ENCODE data around the gene PYDC1.
"Not testable (repeated sequence)": the region's sequence is repeated elsewhere in the genome, so short reads cannot be mapped to it uniquely, and the experiment has no call there.

Gene PYDC1

GRCh38 chr16:31179747-31180459 lies 37.0 kb downstream of the PYDC1 start, which contains the start of gene FUS:
Gene FUS, plus strand, starts transcription at chr16:31180139. Its CDS starts 76 bp downstream, at chr16:31180215.
- Histone ChIP-seq H3K9me3 (ENCODE audit: insufficient read depth, low read length) (no peaks in the 10 kb centered on the region), H2AFZ (ENCODE audit: low read depth, low read length) (peak within 1 kb of the TSS; percentile 53; the same call in 1 of the 2 replicates), H3K27ac (ENCODE audit: low read length) (peak within 1 kb of the TSS; percentile 97), H3K79me2 (ENCODE audit: low read length) (peaks cover 67% of the 10 kb centered on the region), H3K9ac (ENCODE audit: low read length) (peak within 1 kb of the TSS; percentile 96), H3K27me3 (ENCODE audit: low read depth, low read length) (no peaks in the 10 kb centered on the region), H3K4me1 (ENCODE audit: low read length) (peaks cover 34% of the 10 kb centered on the region), H3K4me3 (ENCODE audit: low read length) (peak within 1 kb of the TSS; percentile 84), H3K4me2 (ENCODE audit: low read length) (peak within 1 kb of the TSS; percentile 98), H3K36me3 (replicated peaks; ENCODE audit: low read depth, low read length) (peaks cover 40% of the 10 kb centered on the region), H4K20me1 (ENCODE audit: insufficient read depth, low read length) (peaks cover 43% of the 10 kb centered on the region)
- no peak for TF ChIP-seq CTCF (IDR thresholded peaks at IDR 0.05; ENCODE audit: low read depth, low read length)
- TF ChIP-seq EZH2phosphoT487 (IDR thresholded peaks at IDR 0.05; ENCODE audit: low read depth), result no peak

GRCh38 chr16:31179219-31179746 lies 37.7 kb downstream of the PYDC1 start:
- Histone ChIP-seq H3K79me2 (ENCODE audit: low read length) (peaks cover 61% of the 10 kb centered on the region), H4K20me1 (ENCODE audit: insufficient read depth, low read length) (peaks cover 38% of the 10 kb centered on the region), H2AFZ (ENCODE audit: low read depth, low read length) (no peak overlapping the region), H3K9me3 (ENCODE audit: insufficient read depth, low read length) (no peaks in the 10 kb centered on the region), H3K4me2 (ENCODE audit: low read length) (peak overlapping the region; percentile 98), H3K4me1 (ENCODE audit: low read length) (peaks cover 34% of the 10 kb centered on the region), H3K27ac (ENCODE audit: low read length) (peak overlapping the region; percentile 97), H3K27me3 (ENCODE audit: low read depth, low read length) (no peaks in the 10 kb centered on the region), H3K9ac (ENCODE audit: low read length) (peak overlapping the region; percentile 96), H3K36me3 (replicated peaks; ENCODE audit: low read depth, low read length) (peaks cover 36% of the 10 kb centered on the region), H3K4me3 (ENCODE audit: low read length) (peak overlapping the region; percentile 84)
- TF ChIP-seq CTCF (IDR thresholded peaks at IDR 0.05; ENCODE audit: low read depth, low read length) (no peak), EZH2phosphoT487 (IDR thresholded peaks at IDR 0.05; ENCODE audit: low read depth) (no peak)

- Histone ChIP-seq H3K36me3 (replicated peaks; ENCODE audit: low read depth, low read length) (peaks cover 15% of the 10 kb centered on the region), H3K4me2 (ENCODE audit: low read length) (peak overlapping the region; percentile 4), H3K27me3 (ENCODE audit: low read depth, low read length) (no peaks in the 10 kb centered on the region), H3K4me3 (ENCODE audit: low read length) (no peak overlapping the region), H3K79me2 (ENCODE audit: low read length) (peaks cover 40% of the 10 kb centered on the region), H3K27ac (ENCODE audit: low read length) (no peak overlapping the region), H3K9ac (ENCODE audit: low read length) (no peak overlapping the region), H2AFZ (ENCODE audit: low read depth, low read length) (peak overlapping the region; percentile 47; the same call in 1 of the 2 replicates), H3K9me3 (ENCODE audit: insufficient read depth, low read length) (no peaks in the 10 kb centered on the region), H3K4me1 (ENCODE audit: low read length) (peaks cover 24% of the 10 kb centered on the region), H4K20me1 (ENCODE audit: insufficient read depth, low read length) (peaks cover 17% of the 10 kb centered on the region)
- TF ChIP-seq CTCF (IDR thresholded peaks at IDR 0.05; ENCODE audit: low read depth, low read length), result no peak
- TF ChIP-seq EZH2phosphoT487 (IDR thresholded peaks at IDR 0.05; ENCODE audit: low read depth), result no peak
Observed at GRCh38 chr16:31177136-31177535, 39.8 kb downstream of the PYDC1 start.

- not testable (repeated sequence) for H3K4me3 ChIP-seq (ENCODE audit: low read length); H2AFZ ChIP-seq (ENCODE audit: low read depth, low read length); H3K27ac ChIP-seq (ENCODE audit: low read length); H3K9ac ChIP-seq (ENCODE audit: low read length); H3K27me3 ChIP-seq (ENCODE audit: low read depth, low read length); H3K79me2 ChIP-seq (ENCODE audit: low read length); H3K4me1 ChIP-seq (ENCODE audit: low read length); H3K4me2 ChIP-seq (ENCODE audit: low read length); H4K20me1 ChIP-seq (ENCODE audit: insufficient read depth, low read length); H3K36me3 ChIP-seq (replicated peaks; ENCODE audit: low read depth, low read length); H3K9me3 ChIP-seq (ENCODE audit: insufficient read depth, low read length)
Observed at GRCh38 chr16:31170048-31170447, 46.9 kb downstream of the PYDC1 start.
